GM21529 (cell line): Measurements from ENCODE around the gene CMC2.

Source experiments
- ATAC-seq: cut with Tn5 transposase; IDR thresholded peaks from one replicate; pipeline ENCODE4 v1.9.1; 2021; ENCODE audit not compliant: unreplicated experiment

The CMC2 gene

DNA sequence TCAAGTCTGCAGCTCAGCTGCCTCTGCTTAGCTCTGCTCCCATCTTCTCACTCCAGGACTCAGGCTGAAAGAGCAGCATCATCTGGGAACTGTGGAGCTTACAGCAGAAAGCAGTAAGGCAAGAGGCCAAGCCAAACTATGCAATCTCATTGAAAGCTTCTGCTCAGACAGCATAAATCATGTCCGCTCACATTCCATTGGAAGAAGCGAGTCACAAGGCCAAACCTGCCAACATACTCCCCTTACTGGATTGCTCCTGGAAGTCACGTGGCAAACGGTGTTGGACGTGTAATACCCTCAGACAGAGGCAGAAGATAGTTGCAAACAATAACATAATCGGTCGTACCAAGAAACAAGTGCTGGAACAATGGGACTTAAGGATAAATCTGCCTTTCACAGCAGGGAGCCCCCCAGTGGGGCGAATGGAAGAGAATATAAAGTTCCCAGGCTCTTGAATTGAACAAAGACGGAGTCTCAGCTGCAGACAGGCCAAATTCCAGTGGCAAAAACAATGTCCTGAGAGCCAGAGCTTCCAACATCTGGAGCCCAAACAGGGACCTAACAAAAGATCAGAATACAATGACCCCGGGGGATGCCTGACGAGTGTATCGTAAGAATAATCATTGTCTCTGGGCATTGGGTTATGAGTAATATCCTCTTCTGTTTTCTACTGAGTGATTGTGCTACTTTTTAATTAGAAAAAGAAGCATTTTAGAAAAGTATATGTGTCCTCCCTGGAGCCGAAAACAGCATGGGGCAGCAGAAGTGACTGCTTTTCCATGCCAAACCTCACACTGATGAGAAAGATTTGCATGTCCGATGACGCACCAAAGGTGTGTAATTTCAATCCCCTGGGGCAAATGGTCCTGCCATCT lies 68.4 kb downstream of the CMC2 start:
- ATAC-seq, result no peak

DNA sequence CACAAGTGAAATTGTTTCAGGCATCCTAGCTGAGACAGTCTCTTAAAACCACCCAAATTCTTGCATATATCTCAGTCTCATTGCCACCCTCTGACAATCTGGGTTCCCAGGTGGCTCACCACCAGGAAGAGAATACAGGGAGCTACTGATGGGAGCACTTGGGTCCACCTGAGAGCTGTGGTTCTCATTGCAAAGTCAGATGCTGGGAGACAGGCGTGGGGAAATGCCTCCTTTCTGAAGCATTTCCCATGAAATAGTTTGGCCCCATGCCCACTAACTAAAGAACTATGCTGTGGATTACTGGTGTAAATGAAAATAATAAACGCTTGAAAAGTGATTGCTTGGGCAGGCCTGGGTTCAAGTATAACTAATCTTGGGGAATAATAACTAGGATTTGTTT lies 70.3 kb downstream of the CMC2 start:
- no peak for ATAC-seq

DNA sequence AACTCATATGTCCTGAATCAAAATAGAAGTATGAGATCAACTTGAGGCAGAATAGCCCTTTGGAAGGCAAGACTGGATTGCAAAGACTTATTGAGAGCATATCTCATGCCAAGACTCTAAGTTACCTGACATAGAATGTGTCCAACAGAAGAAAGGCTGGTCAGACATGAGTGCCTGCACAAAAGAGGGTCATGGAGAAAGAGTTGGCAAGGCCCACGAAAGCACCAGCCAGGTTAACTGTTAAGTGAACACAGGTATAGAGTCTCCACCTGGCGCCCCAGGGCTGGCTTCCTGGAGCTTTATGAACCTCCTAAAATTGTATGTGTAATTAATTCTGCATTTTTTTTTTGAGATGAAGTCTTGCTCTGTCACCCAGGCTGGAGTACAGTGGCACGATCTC lies 71.0 kb downstream of the CMC2 start:
- ATAC-seq, result no peak

DNA sequence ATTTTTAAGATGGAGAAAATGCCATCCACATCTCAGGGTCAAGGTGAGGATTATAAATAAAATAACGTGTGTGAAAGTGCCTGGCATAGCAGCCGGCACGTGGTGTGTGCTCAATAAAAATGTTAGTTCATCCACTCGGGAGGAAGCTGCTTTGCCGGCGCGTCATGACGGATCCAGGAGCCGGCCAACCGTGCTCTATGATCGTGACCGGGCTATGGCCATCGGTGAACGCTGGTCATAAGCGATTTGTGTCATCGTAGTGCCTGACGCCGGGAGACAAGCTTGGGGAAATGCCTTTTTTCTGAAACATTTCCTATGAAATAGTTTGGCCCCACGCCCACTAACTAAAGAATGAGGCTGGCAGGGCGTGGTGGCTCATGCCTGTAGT lies 74.0 kb downstream of the CMC2 start:
- ATAC-seq, result no peak

DNA sequence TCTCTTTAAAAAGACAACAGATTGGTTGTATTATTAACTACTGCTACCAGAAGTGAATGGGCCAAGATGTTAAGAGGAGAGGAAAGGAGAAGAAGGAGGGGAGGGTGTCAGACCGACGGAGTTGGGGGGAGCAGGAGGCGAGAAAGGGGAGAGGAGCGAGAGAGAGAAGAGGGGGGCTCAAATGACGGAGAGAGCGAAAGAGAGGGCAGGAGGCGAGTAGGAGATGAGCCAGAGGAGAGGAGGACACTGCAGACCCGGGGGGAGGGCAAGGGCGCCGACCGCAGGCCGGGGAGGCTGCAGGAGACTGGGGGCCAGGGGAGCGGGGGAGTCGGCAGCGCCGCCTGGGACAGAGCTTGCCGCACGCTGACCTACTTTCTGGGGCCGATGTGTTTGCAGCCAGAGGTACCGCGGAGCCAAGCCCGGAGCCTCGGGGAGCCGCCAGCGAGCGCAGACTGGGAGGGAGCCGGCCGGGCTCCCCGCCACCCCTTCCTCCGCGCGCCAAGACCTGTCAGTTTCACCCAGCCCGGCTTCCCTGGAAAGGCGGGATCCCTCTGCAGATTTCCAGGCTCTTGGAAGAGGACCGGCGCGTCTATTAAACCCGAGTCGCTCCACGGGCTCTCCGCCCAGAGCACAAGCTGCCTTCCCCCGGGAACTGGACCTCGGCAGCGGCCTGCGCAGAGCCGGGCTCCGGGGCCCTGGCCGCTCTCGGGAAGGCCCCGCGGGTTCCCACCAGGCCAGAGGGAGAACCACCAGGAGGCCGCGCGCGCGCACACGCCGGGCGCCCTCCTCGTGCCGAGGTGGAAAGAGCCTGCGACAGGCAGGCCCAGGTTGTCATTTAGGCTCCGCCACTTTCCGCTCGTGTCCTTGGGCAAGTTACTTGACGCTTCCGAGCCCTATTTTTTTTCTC lies 74.6 kb downstream of the CMC2 start:
- ATAC-seq, result no peak

DNA sequence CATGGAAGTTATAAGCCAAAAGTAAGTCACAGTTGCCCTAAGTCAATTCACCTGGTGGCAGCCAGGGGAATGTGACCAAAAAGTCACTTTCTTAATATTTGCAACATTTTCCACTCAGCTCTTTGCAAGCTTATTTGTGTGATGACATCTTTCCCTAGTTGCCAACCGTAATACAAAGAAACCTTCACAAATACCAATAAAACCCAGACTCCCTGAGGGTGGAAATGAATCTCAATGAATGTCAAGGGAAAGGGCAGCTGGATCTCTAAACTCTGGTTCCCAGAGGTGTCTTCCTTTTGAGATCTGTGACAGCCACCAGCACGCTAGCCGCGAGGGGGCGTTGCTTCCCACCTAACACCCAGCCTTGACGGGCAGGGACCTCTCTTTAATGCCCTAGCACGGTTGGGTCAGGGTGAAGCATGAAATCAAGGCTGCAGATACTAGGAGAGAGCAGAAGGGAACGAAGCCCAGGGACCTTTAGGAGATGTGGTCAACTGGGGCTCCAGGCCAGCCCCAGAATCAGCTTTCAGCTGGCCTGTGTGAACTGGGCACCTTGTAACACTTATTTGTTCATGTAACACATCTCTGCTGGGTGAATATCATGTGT lies 82.2 kb downstream of the CMC2 start:
- peak; percentile 66 for ATAC-seq

DNA sequence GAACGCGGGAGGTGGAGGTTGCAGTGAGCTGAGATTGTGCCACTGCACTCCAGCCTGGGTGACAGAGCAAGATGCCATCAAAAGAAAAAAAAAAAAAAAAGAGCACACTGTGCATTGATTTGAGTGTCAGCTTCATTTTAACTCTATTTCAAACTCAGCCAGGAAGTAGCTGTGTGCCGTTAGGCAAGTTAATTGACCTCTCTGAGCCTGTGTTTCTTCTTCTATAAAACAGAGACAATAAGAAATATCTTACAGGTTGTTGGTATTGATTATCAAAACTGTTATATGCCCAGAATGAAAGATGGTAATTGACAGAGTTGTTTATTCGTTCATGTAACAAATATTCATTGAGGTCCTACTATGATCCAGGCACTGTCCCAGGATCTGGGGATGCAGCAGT lies 83.3 kb downstream of the CMC2 start:
- no peak for ATAC-seq
